ENCODE results near the gene MUC5B.

Gene MUC5B

DNA sequence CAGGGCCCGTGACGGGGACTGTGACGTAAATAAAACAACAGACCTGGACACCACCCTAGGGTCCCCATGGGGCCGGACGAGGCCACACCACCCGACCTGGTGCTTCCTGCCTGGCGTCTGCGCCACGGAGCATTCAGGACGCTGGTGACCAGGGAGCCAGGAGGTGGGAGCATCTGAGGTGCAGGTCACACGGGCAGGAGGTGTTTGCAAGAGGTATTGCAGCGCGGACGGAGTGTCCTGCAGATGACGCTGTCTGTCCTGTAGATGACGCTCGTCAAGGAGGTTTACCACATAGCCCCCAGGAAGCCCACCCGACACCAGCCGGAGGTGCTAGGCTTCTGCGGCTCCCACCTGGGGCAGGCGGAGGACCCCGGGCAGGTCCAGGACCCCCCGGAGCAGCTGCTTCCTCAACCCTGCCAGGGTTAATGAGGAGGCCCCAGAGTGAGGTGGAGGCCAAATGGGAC is 986 bp upstream of the MUC5B start:
- peak; percentile 9 for DNase-seq

GRCh38 chr11:1223346-1224110 is 662 bp downstream of the MUC5B start:
- no peak for DNase-seq

DNA sequence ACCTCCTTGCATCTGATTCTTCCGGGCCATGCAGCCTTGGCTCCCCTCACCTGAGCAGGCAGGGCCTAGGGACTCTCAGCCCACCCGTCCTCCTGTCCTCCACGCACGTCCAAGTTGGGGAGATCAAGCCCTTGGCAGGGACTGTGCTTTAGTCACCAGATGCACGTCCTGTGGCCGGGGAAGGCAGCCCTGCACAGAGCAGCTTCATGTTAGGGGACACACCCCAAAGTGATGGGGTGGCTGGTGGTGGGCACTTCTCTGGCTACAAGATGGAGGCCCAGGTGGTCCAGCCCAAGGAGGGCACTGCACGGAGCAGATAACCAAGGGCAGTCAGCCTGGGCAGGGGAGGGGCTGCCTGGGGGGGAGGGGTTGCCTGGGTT is 1.2 kb downstream of the MUC5B start:
- DNase-seq: peak; percentile 24

DNA sequence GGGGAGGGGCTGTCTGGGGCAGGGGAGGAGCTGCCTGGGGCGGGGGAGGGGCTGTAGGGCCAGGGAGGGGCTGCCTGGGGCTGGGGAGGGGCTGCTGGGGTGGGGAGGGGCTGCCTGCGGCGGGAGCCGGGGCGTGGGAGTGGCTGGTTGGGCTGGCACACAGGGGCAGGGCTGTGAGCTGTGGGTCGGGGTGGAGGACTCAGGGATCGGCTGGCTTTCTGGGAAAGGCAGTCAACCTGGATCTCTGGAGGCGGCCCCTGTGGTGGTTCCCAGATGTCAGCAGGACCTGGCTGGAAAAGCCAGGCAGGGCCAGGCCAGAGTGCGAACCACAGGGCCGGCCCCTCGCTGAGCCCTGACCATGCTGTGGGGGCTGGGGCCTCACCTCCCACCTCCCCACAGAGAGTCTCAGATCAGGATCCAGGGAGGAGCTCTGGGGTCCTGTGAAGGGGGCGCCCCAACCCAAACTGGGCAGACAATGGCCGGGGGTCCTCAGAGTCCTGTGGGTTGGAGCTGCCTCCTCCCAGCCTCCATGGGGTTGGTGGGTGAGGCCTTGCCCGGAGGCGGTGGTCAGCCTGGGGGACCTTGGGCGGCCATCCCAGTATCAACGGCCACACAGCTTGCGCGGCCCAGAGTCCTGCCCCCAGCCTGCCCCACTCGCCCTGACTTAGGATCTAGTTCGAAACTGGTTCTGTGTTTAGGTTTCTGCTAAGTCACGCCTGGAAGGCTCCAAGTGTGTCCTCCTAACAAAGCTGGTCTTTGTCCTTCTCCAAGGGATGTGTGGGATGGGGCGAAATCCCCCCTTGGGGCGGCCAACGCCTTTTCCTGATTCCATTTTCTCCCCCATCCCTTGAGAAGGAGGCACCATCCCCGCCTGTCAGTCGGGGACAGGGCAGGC is 1.9 kb downstream of the MUC5B start:
- peak; percentile 46 for DNase-seq

GRCh38 chr11:1225386-1226225 is 2.7 kb downstream of the MUC5B start:
- DNase-seq: peak; percentile 31

DNA sequence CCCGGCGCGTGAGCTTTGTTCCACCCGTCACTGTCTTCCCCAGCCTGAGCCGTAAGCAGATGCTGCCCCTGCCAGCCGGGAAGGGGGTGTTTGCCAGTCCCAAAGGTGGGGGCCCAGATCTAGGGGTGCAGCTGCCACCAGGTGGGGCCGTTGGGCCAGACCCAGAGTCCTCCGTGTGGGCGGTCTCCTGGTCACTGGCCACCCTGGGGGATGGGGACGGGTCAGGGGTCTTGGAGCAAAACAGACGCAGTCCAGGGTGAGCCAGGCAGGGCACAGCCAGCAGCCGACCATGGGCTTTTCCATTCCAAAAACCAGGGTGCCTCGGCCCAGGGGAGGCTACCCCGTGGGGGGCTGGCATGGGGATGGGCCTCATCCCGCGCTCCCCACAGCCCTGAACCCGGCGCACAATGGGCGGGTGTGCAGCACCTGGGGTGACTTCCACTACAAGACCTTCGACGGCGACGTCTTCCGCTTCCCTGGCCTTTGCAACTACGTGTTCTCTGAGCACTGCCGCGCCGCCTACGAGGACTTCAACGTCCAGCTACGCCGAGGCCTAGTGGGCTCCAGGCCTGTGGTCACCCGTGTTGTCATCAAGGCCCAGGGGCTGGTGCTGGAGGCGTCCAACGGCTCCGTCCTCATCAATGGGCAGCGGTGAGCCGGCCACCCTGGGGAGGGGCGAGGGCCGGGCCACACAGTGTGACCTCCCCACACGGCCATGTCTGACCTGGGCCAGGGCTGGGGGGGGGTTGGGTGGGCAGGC is 3.5 kb downstream of the MUC5B start:
- peak; percentile 26 for DNase-seq

- peak; percentile 12 for DNase-seq
Observed at GRCh38 chr11:1226986-1227550, 4.2 kb downstream of the MUC5B start.

DNA sequence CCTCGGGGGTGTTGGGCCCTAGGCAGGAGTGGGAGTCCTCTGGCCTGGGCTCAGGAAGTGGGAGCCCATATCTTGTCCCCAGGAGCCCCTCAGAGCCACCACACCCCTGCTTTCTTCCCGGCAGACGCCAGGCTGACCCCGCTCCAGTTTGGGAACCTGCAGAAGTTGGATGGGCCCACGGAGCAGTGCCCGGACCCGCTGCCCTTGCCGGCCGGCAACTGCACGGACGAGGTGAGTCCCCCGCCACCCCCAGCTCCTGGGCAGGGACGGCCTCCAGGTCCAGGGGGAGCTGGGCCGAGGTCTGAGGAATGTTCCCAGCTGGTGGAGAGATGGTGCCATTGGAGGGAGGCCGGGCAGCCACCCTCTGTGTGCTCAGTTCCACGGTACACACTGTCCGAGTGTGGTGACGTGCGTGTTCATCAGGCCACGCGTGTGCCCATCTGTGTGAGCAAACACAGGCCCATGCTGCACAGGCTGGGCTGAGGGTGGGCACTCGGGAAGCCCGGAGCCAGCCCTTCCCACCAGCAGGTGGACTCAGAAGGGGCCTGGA is 4.8 kb downstream of the MUC5B start:
- no peak for DNase-seq

GRCh38 chr11:1228101-1228821 is 5.4 kb downstream of the MUC5B start:
- peak; percentile 29 for DNase-seq

DNA sequence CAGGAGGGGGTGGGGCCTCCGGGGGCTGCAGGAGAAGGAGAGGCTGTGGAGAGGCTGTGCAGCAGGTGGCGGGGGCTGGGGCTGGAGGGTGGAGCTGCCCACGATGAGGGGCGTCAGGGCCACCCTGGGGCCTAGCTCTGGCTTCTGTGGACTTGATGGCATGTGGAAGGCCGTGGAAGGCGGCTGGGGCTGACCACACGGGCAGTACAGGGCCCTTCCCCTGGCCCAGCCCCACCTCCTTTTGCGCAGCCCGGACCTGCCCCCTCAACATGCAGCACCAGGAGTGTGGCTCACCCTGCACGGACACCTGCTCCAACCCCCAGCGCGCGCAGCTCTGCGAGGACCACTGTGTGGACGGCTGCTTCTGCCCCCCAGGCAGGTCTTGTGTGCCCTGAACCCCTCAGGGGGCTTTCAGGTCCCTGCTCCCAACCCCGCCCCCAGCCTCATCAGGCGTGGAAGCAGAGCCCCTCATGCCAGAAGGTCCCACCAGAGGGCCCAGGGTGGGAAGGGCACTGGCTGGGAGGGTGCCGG is 6.1 kb downstream of the MUC5B start:
- DNase-seq: peak; percentile 16

GRCh38 chr11:1229471-1230120 is 6.7 kb downstream of the MUC5B start:
- peak; percentile 21 for DNase-seq

DNA sequence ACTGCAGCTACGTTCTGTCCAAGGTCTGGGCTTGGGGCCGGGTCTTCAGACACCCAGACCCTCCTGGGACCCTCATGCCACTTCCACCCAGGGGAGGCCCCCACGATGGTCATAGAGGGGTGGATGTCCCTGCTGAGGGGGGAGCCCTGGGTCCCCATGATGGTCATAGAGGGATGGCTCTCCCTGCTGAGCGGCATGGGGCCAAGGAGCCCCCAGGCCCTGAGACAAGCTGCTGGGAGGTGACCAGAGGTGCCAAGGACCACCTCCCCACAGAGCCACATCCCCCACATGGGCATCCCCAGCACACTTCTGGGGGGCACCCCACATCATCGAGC is 7.2 kb downstream of the MUC5B start:
- no peak for DNase-seq

DNA sequence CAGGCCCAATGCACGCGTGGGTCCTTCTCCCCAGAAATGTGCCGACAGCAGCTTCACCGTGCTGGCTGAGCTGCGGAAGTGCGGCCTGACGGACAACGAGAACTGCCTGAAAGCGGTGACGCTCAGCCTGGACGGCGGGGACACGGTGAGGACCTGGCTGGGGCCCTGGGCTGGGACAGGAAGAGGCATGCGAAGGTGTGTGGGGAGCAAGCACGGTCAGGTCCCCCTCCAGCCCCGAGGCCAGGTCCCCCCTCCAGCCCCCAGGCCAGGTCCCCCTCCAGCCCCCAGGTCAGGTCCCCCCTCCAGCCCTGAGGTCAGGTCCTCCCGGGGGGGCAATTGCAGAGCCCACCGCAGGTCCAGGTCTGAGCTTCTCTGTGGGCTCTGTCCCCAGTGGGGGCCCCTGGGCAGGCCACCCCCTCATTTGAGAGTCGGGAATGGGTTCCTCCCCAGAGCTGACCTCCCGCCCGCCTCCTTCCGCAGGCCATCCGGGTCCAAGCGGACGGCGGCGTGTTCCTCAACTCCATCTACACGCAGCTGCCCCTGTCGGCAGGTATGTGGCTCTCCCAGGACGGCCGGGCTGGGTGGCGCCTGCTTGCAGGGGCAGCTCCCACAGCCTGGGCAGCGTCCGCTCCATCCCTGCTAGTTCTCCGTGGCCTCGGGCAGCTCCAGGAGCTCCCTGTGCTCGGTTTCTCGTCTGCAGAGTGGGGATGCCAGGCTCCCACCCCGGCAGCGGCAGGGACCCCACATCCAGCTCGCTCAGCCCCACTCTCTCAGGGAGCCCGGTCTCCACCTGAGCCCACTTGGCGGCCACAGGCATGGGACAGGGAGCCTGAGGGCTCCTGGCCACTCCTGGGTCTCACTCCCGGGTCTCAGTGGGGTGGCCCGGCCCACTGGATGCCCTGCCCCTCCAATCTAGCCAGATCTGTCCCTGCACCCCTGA is 7.9 kb downstream of the MUC5B start:
- DNase-seq: peak; percentile 26

DNA sequence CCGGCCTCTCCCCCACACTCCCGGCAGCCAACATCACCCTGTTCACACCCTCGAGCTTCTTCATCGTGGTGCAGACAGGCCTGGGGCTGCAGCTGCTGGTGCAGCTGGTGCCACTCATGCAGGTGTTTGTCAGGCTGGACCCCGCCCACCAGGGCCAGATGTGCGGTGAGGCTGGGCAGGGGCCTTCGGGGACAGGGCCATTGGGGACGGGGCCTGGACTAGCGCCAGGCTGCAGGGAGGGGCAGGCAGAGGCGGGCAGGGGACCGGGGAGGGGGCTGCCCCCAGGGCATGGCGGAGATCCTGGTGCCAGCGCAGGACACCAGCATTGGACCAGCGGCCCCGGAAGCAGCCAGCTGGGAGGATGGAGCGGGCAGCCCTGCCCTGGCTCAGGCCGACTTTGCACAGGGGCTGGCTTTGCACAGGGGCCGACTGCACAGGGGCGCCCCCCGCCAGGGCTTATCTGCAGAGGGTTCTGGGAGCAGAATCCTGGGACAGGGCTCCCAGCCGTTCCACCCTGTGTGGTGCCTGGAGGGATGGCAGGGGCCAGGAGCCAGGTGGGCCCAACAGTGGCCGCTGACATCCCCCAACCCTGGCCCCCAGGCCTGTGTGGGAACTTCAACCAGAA is 8.6 kb downstream of the MUC5B start:
- DNase-seq: peak; percentile 19

DNA sequence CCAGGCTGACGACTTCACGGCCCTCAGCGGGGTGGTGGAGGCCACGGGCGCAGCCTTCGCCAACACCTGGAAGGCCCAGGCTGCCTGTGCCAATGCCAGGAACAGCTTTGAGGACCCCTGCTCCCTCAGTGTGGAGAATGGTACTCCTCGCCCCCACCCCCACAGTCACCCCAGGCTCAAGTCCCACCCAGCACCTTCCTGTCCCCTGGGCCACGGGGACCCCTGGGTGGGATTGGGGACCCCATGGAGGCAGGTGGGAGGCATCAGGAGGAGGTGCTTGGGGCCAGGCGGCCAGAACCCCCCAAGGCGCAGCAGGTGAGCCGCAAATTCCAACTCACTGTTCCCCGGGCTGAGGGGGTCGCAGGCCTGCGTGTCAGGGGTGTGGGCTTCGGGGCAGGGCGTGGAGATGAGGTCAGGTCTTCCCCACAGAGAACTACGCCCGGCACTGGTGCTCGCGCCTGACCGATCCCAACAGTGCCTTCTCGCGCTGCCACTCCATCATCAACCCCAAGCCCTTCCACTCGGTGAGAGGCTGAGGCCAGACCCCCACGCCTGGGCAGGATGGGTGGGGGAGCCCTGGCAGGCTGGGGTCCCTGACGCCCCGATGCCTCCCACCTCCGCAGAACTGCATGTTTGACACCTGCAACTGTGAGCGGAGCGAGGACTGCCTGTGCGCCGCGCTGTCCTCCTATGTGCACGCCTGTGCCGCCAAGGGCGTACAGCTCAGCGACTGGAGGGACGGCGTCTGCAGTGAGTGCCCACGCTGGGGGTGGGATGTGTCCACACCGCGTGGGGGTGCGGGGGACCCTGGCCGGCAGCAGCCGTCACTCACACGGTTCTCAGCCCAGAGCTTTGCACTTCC is 9.4 kb downstream of the MUC5B start:
- peak; percentile 20 for DNase-seq

DNA sequence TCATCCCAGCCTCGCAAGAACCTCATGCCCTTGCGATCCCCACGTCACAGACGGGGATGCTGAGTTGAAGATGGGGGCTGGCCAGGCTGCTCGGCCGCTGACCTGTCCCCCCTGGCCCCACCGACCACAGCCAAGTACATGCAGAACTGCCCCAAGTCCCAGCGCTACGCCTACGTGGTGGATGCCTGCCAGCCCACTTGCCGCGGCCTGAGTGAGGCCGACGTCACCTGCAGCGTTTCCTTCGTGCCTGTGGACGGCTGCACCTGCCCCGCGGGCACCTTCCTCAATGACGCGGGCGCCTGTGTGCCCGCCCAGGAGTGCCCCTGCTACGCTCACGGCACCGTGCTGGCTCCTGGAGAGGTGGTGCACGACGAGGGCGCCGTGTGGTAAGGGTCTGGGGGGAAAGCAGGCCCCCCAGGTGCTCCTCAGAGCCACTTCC is 10.0 kb downstream of the MUC5B start:
- no peak for DNase-seq

- peak; percentile 19 for DNase-seq
Observed at GRCh38 chr11:1233351-1234053, 10.6 kb downstream of the MUC5B start.

All from left hindlimb (tissue), 1 donor.